ENCODE measurements around the gene MS4A18.

MS4A18 gene

DNA sequence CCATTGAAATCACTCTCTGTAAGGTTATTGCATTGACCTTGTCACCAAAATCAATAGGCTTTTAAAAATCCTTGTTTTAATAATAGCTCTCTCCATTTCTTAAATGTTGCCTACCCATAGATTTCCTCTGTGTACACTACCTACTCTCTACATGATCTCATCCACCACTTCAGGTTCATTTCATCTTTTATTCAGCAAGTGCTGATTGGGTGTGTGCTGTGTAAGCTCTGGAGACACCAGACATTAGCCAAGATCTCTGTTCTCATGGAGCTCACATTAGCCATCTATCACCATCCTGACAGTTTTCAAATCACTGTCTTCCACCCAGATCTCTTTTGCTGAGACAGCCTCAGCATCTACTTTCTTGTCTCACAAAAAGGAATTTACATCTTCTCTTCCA is 56.3 kb downstream of the MS4A18 start:
- Mint-ChIP-seq H3K9me3 (no peaks in the 10 kb centered on the region), H3K27me3 (no peaks in the 10 kb centered on the region), H3K4me3 (no peak overlapping the region), H3K36me3 (no peaks in the 10 kb centered on the region), H3K27ac (no peak overlapping the region), H3K4me1 (peaks cover 4 to 7% of the 10 kb centered on the region in 2 donors)
- DNase-seq (no peak), ATAC-seq (replicated peaks) (no peak)

DNA sequence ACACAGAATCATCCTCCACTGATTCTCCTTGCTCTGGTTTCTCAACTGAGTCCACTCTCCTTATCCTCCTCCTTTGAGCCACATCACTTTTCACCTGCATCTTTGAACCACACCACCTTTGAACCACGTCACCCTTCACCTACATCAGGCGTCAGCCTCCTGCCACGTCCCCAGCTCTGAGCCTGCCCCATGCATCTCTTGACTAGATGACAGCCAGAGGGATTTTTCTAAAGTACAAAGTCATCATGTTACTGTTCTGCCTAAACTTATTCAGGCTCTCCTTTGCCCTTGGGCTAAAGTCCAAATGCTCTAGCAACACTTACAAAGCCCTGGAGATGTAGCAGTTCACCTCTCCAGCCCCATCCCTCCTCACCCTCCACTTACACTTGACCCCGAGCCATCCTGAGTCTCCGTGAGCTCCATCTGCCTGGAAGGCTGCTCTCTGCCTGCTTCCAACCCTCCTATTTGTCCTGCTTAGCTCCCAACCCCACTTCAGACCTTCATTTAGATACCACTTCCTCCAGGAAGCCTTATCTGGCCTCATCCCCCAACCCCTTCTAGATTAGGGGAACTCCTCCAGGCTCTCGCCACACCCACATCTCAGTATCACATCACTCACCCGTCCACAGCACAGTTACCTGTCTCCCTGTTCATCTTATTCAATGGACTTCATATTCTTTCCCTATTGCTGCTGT is 56.9 kb downstream of the MS4A18 start:
- Mint-ChIP-seq H3K9me3 (no peaks in the 10 kb centered on the region), H3K36me3 (no peaks in the 10 kb centered on the region), H3K27me3 (no peaks in the 10 kb centered on the region), H3K27ac (no peak overlapping the region), H3K4me3 (no peak overlapping the region), H3K4me1 (peaks cover 0 to 2% of the 10 kb centered on the region in 2 donors)
- no peak for DNase-seq
- peak; percentile 55 to 65 for ATAC-seq (replicated peaks)

DNA sequence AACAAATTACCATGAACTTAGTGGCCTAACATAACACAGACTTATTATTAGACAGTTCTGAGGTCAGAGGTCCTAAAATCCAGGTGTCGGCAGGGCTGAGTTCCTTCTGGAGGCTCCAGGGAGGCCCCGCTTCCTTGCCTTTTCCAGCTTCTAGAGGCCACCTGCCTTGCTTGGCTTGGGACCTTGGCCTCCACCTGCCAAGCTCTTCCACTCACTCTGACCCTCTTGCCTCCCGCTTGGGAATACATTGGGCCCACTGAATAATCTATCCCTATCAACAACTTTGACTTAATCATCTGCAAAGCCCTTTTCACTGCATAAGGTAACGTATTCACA is 57.4 kb downstream of the MS4A18 start:
- Mint-ChIP-seq H3K4me1 (peaks cover 0 to 2% of the 10 kb centered on the region in 2 donors), H3K9me3 (no peaks in the 10 kb centered on the region), H3K36me3 (no peaks in the 10 kb centered on the region), H3K27me3 (no peaks in the 10 kb centered on the region), H3K4me3 (no peak overlapping the region), H3K27ac (no peak overlapping the region)
- no peak for ATAC-seq (replicated peaks)
- DNase-seq: no peak

DNA sequence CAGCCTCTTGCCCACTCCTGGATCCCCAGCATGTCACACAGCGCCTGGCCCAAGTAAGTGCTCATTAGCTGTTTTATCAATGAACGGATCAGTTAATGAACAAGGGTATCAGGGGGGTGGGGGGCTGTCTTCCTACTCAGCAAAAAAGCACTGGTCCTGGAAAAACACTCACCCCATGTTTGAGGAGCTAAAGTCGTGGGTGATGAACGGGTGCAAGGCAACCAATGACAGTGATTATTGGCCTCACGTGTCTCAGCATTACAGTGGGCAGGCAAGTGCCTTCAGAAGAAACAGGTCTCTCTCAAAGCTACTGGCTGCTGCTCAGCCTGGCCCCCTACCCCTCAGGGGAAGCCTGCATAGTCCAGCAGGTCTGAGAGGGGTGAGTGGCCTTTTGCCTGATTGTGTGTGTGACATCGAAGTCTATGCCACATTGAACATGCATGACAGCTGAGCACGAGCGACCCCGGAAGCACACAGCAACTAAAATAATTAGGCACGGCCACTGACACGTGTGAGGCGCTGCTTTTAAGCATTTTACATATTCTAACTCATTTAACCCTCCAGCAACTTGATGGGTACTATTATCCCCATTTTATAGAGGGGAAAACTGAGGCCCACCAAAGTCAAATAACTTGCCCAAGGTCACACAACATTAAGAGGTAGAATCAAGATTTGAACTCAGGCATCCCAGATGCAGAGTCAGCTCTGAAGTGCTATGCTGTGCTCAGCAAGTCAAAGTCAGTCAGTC is 58.0 kb downstream of the MS4A18 start:
- Mint-ChIP-seq H3K4me1 (no peaks in the 10 kb centered on the region), H3K27me3 (no peaks in the 10 kb centered on the region), H3K9me3 (no peaks in the 10 kb centered on the region), H3K4me3 (no peak overlapping the region), H3K27ac (no peak overlapping the region), H3K36me3 (no peaks in the 10 kb centered on the region)
- DNase-seq (no peak), ATAC-seq (replicated peaks) (no peak)

DNA sequence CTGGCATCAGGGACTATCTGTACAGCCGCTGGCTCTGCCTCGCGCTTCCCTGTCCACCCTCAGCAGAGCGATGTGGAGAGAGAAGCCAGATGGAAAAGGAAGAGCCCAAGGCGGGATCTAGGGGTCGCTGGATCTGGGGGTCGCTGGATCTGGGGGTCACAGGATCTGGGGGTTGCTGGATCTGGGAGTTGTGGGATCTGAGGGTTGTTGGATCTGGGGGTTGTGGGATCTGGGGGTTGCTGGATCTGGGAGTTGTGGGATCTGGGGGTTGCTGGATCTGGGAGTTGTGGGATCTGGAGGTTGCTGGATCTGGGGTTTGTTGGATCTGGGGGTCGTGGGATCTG is 58.6 kb downstream of the MS4A18 start:
- Mint-ChIP-seq H3K27ac (no peak overlapping the region), H3K36me3 (no peaks in the 10 kb centered on the region), H3K9me3 (no peaks in the 10 kb centered on the region), H3K4me3 (no peak overlapping the region), H3K27me3 (no peaks in the 10 kb centered on the region), H3K4me1 (no peaks in the 10 kb centered on the region)
- DNase-seq: no peak
- ATAC-seq (replicated peaks): no peak

DNA sequence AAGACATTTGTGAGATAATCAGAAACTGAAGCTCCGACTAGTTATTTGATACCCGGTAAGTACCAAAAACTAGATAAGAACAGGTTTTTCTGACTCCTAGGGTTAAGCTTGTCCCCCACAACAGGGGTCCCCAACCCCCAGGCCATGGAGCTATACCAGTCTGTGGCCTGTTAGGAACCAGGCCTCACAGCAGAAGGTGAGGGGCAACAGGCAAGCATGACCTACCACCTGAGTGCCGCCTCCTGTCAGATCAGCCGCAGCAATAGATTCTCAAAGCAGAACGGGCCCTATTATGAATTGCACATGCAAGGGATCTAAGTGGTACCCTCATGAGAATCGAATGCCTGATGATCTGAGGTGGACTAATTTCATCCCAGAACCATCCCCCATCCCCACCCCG is 59.4 kb downstream of the MS4A18 start:
- H3K27ac Mint-ChIP-seq: no peak overlapping the region
- H3K27me3 Mint-ChIP-seq: no peaks in the 10 kb centered on the region
- H3K4me1 Mint-ChIP-seq: no peaks in the 10 kb centered on the region
- no peaks in the 10 kb centered on the region for H3K9me3 Mint-ChIP-seq
- ATAC-seq (replicated peaks): no peak
- DNase-seq: no peak
- H3K4me3 Mint-ChIP-seq: no peak overlapping the region
- H3K36me3 Mint-ChIP-seq: no peaks in the 10 kb centered on the region

DNA sequence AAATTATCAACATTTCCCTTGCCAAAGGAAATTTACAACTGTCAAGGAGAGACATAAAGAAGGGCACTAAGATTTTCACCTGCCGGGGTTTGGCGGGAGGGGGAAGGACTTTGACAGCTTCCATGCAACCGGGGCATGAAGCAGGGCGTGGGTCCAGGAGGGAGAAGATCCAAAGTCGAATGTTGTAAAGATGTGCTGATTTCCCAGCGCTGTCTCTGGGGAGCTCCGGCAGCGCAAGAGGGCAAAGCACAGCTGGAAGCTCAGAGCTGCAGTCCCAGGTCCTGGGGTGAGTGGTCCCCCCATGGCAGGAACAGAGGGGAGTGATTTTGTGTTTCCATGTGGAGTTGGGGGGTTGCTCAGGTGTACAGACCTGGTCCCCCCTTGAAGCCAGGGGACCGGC is 60.6 kb downstream of the MS4A18 start, which contains the start of gene MS4A10:
MS4A10 (plus strand) TSS at position 198 of the 400 bp plus-strand sequence. CDS start 5,003 bp downstream, outside the sequence.
- Mint-ChIP-seq H3K36me3 (no peaks in the 10 kb centered on the region), H3K27me3 (no peaks in the 10 kb centered on the region), H3K4me3 (no peak within 1 kb of the TSS), H3K9me3 (no peaks in the 10 kb centered on the region), H3K27ac (no peak within 1 kb of the TSS), H3K4me1 (no peaks in the 10 kb centered on the region)
- ATAC-seq (replicated peaks) (no peak), DNase-seq (no peak)

DNA sequence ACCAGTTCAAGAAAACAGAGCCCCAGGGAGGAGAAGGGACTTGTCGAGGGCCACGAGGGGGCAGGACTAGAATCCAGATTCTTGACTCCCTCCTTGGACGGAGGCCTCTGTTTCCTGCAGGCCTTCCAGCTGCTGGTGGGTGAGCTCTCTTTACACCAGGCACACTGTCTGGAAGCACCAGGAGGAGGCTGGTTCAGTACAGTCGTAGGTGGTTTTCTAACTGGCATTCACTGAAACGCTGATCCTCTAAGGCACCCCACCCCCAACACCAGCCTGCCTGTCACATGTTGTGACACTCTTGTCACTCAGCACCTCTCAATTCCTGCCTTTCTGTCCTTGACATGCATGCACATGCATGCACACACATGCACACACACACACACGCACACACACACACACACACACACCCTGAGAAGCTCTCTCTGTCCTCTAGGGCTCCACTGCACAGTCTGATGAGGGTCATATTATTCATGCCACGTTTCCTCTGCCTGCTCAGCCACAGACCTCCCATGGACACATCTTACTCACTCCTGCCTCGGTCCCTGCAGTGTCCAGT is 61.4 kb downstream of the MS4A18 start:
- H3K36me3 Mint-ChIP-seq: no peaks in the 10 kb centered on the region
- DNase-seq (no peak), ATAC-seq (replicated peaks) (no peak)
- no peaks in the 10 kb centered on the region for H3K4me1 Mint-ChIP-seq
- no peak overlapping the region for H3K27ac Mint-ChIP-seq
- H3K27me3 Mint-ChIP-seq: no peaks in the 10 kb centered on the region
- H3K9me3 Mint-ChIP-seq: no peaks in the 10 kb centered on the region
- H3K4me3 Mint-ChIP-seq: no peak overlapping the region

DNA sequence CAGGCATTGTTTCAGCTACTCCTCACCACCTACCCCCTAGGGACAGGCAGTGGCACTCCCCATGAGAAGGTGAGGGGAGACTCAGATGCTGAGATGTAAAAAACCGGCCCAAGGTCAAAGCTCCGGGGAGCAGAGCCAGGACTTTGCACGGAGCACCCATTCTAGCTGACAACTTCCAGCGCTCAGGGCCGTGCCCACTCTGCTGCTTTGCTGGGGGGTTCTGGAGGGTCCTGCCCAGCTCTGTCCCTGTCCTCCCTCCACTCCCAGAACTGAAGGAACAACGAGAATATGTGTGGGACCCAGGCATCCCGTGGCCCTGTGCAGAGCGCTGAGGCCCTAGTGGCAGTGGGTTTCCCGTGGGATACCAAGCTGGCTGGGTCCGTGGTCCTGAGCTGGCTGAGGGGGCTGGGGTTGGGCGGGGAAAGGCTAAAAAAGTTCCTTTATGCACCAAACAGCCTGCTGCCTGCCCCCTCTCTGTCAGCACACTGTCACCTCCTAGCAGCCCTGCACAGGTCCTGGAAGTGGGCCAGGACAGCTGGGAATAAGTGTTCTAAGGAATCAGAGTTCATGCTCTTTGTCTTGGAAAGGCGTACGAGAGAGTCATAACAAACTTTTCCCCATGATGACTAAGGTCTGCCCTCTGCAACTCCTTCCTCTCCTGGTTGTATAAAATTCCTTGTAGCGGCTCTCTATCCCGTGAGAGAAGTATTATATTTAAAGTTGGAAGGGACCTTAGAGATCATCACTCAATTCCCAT is 62.5 kb downstream of the MS4A18 start:
- Mint-ChIP-seq H3K4me1 (no peaks in the 10 kb centered on the region), H3K4me3 (no peak overlapping the region), H3K9me3 (no peaks in the 10 kb centered on the region), H3K27ac (no peak overlapping the region), H3K27me3 (no peaks in the 10 kb centered on the region), H3K36me3 (no peaks in the 10 kb centered on the region)
- no peak for DNase-seq
- ATAC-seq (replicated peaks): no peak

DNA sequence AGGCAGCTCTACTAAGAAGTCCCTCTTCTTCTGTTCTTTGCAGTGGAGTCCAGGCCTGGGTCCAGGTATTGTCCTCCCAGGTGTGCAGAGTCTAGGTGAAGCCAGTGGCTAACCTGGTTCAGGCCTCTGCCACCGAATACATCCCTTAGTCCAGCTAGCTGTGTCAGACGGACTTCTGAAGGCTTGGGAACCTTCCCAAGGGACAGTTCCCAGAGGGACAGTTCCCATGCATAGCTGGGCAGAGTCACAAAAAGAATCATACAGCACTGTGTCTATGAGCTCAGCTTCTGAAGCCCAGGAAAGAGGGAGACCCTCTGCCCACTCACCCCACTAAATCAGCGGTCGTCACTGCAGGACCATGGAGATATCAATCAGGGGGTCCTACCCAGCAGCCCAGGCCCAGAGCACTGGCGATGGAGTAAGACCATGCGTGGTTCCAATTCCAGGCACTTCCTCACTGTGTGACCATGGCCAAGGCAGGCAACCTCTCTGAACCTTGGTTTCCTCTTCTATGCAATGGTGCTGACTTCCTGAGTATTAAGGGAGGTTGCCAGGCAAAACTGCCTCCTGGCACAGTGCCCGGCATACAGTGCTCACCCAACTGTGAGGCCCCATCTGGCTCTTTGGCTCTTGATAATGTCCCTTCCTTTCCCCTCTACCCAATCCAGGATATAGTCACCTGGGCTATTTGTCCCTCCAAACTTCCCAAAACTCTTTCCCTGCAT is 64.0 kb downstream of the MS4A18 start:
- DNase-seq (no peak), ATAC-seq (replicated peaks) (no peak)
- Mint-ChIP-seq H3K9me3 (no peaks in the 10 kb centered on the region), H3K4me3 (no peak overlapping the region), H3K4me1 (no peaks in the 10 kb centered on the region), H3K27me3 (no peaks in the 10 kb centered on the region), H3K36me3 (no peaks in the 10 kb centered on the region), H3K27ac (no peak overlapping the region)

DNA sequence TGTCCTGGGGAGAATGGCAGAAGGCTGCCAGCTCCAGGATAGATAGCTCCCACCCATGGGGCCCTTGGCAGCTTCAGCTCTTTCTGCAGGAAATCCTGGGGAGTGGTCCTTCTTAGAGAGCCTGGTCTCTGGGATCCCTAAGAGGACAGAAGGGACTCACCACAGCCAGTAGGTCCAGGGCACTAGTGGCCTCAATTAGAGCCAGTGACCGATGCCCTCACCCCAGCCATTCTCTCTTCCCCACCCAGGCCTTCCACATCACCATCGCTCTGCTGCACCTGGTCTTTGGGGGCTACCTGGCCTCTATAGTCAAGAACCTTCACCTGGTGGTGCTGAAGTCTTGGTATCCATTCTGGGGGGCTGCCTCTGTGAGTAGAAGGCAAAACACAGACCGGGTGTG is 66.2 kb downstream of the MS4A18 start:
- DNase-seq: no peak
- H3K4me1 Mint-ChIP-seq: no peaks in the 10 kb centered on the region
- H3K4me3 Mint-ChIP-seq: no peak overlapping the region
- no peak overlapping the region for H3K27ac Mint-ChIP-seq
- H3K36me3 Mint-ChIP-seq: no peaks in the 10 kb centered on the region
- no peak for ATAC-seq (replicated peaks)
- H3K27me3 Mint-ChIP-seq: no peaks in the 10 kb centered on the region
- no peaks in the 10 kb centered on the region for H3K9me3 Mint-ChIP-seq

DNA sequence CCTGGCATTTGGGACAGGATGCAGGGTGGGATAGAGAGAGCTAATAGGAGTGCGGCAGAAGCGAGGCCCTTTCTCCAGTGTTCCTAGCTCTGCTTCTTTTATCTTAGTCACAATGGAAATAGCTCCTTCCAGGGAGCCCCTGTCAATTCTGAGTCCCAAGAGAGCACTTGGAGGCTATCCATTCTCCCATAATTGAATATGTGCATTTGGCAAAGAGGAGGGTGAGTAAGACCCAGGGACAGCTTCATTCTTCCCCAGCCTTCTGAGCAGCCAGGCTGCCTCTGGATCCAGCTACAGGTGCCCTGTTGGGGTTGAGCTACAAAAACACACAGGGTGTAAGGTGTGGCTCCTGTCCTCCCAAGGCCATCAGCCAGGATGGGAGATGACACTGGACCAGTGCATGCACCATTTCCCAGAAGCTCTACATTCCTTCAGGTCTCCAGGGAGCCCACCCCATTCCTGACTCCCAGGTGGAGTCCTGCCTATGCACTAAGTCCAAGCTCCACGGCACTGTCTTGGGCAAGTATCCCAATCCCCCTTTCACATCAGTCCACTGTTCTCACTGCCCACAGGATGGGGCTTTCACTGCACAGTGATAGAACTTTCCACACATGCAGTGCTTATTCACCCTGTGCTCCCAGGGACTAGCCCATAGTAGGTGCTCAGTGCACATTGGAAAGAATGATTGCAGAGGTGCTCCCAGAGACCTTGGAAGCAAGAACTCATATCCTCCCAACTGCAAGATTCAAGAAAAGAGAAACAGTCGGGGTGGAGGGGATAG is 66.8 kb downstream of the MS4A18 start:
- H3K4me3 Mint-ChIP-seq: no peak overlapping the region
- H3K36me3 Mint-ChIP-seq: no peaks in the 10 kb centered on the region
- no peak for DNase-seq
- no peak for ATAC-seq (replicated peaks)
- H3K4me1 Mint-ChIP-seq: no peaks in the 10 kb centered on the region
- no peaks in the 10 kb centered on the region for H3K9me3 Mint-ChIP-seq
- H3K27ac Mint-ChIP-seq: no peak overlapping the region
- H3K27me3 Mint-ChIP-seq: no peaks in the 10 kb centered on the region

DNA sequence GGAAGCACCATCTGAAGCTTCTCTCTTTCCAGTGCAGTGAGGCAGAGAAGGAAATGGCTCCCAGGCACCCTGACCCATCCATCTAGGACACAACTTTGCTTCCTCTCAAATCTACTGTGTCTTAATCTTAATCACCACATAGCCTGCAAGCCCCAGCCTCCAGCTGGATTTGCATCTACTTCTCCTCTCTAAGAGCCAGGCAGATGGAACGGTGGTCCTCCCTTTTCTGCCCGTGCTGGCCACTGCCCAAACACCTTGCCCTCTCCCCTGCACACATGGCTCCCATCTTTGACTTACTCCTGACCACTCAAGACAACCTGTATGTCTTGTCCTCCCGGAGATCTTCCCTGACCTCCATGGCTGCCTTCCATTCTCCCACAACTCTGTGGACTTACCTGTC is 68.0 kb downstream of the MS4A18 start:
- DNase-seq (no peak), ATAC-seq (replicated peaks) (no peak)
- H3K27ac Mint-ChIP-seq: no peak overlapping the region
- H3K36me3 Mint-ChIP-seq: no peaks in the 10 kb centered on the region
- no peaks in the 10 kb centered on the region for H3K27me3 Mint-ChIP-seq
- no peaks in the 10 kb centered on the region for H3K9me3 Mint-ChIP-seq
- no peaks in the 10 kb centered on the region for H3K4me1 Mint-ChIP-seq
- no peak overlapping the region for H3K4me3 Mint-ChIP-seq
